ENCODE results near the gene GNLY.

GRCh38 chr2:85650456-85650855 lies 43.7 kb upstream of the GNLY start:
- TF ChIP-seq ZNF565 (CRISPR knock-in tag; conservative IDR thresholded peaks at IDR 0.05; ENCODE audit: low read depth), result no peak
- TF ChIP-seq CSDC2 (CRISPR knock-in tag; IDR thresholded peaks at IDR 0.05), result no peak
- no peak for TF ChIP-seq ZFP30 (CRISPR knock-in tag; IDR thresholded peaks at IDR 0.05)
- TF ChIP-seq ARNTL (CRISPR knock-in tag; IDR thresholded peaks at IDR 0.05; ENCODE audit: borderline replicate concordance, low read depth), result no peak
- TF ChIP-seq BACH2 (CRISPR knock-in tag; IDR thresholded peaks at IDR 0.05; ENCODE audit: borderline replicate concordance), result no peak
- TF ChIP-seq TOX (CRISPR knock-in tag; IDR thresholded peaks at IDR 0.05; ENCODE audit: borderline replicate concordance), result no peak
- no peak for TF ChIP-seq PATZ1 (CRISPR knock-in tag; IDR thresholded peaks at IDR 0.05; ENCODE audit: borderline replicate concordance)
- TF ChIP-seq ZC3H10 (CRISPR knock-in tag; IDR thresholded peaks at IDR 0.05), result no peak
- TF ChIP-seq SNAI2 (CRISPR knock-in tag; IDR thresholded peaks at IDR 0.05), result no peak
- TF ChIP-seq GLIS3 (CRISPR knock-in tag; IDR thresholded peaks at IDR 0.05), result no peak
- TF ChIP-seq CREB5 (CRISPR knock-in tag; IDR thresholded peaks at IDR 0.05; ENCODE audit: low read depth), result no peak
- TF ChIP-seq OSR1 (CRISPR knock-in tag; IDR thresholded peaks at IDR 0.05), result no peak
- no peak for TF ChIP-seq ZFP3 (CRISPR knock-in tag; IDR thresholded peaks at IDR 0.05)
- TF ChIP-seq RARB (CRISPR knock-in tag; IDR thresholded peaks at IDR 0.05), result no peak

Data from SK-N-SH treated with all-trans-retinoic acid at 6 μM for 48 hours (cell line).